HepG2 (cell line): Measurements from ENCODE around the gene NDNF. TPM values are rescaled to one million over a fixed set of nuclear protein-coding genes. Genes with fewer than 3 reads are reported as not detected.

Experiments used
- ATAC-seq: fragments of 200-7000 bp; cut with Tn5 transposase; 3 replicates; pipeline ENCODE4 v1.9.1; 2020; ENCODE audit warnings: mild to moderate bottlenecking, moderate library complexity
- BruUV-seq: library from RNA; stranded (reverse); fragments of 400-500 nt; replicated peaks from 2 replicates; lab custom pipeline; 2021; lab: Mats Ljungman, UMichigan
- CTCF ChIA-PET: fragments of 300-600 bp; formaldehyde crosslinking; extraction: SDS; loops from one replicate; lab custom pipeline; 2021; ENCODE audit warnings: low total read pairs, inconsistent platforms, low intra/inter-chr PET ratio; lab: Yijun Ruan, JAX
- POLR2A ChIA-PET: fragments of 350-600 bp; sonication (Branson Sonifier 250); formaldehyde crosslinking; loops from one replicate; lab custom pipeline; 2020; ENCODE audit warnings: antibody characterized with exemption, inconsistent platforms; lab: Yijun Ruan, JAX
- DNase-seq: peaks from one replicate; pipeline ENCODE4 v3.0.0-alpha.2; 2015; ENCODE audit warnings: low spot score
- FAIRE-seq: peaks from 3 replicates; lab custom pipeline; 2011; peaks lifted over from hg19 to GRCh38; lab: Jason Lieb, UNC
- H2AFZ ChIP-seq: one replicate; pipeline ENCODE4 v1.6.1; 2011; ENCODE audit warnings: low read length, inconsistent platforms
- H3K27ac ChIP-seq: fragments of 300-600 bp; 3 replicates; pipeline ENCODE4 v1.8.0; 2011; ENCODE audit warnings: mixed run types, mild to moderate bottlenecking, mixed read lengths, low read length, inconsistent platforms; ENCODE audit not compliant: insufficient read depth; ENCODE audit errors: extremely low read length
- H3K27me3 ChIP-seq, 2 experiments: fragments of 200-600 bp in 1 of 2; 2 replicates in 1 of 2; 3 replicates in 1 of 2; pipeline versions ENCODE4 v1.6.0 to v1.8.0; 2011; ENCODE audit warnings: low read length in 2 of 2, mild to moderate bottlenecking in 2 of 2, moderate library complexity in 2 of 2, inconsistent platforms in 1 of 2; ENCODE audit not compliant: insufficient read depth in 2 of 2, control insufficient read depth in 1 of 2
- H3K36me3 ChIP-seq, 2 experiments: fragments of 200-600 bp in 1 of 2; replicated peaks in 1 of 2; 2 replicates in 1 of 2; 3 replicates in 1 of 2; pipeline versions ENCODE4 v1.5.1 to v1.8.0; 2011; ENCODE audit warnings: low read length in 2 of 2, inconsistent platforms in 1 of 2; ENCODE audit not compliant: insufficient read depth in 2 of 2, control insufficient read depth in 1 of 2
- H3K4me1 ChIP-seq: 2 replicates; pipeline ENCODE4 v1.5.1; 2012; ENCODE audit warnings: low read length, inconsistent platforms; ENCODE audit not compliant: insufficient read depth
- H3K4me2 ChIP-seq: 2 replicates; pipeline ENCODE4 v1.6.0; 2011; ENCODE audit warnings: low read depth, low read length, inconsistent platforms
- H3K4me3 ChIP-seq, 3 experiments: fragments of 200-600 bp in 1 of 3; sonication (generic), shearing (Covaris generic) in 1 of 3; replicated peaks in 1 of 3; 2 replicates each; pipeline ENCODE4 v1.5.1; 2011 to 2016; ENCODE audit warnings: low read length in 3 of 3, inconsistent platforms in 2 of 3, low read depth in 2 of 3, mild to moderate bottlenecking in 2 of 3, control low read depth in 1 of 3, mixed read lengths in 1 of 3; ENCODE audit not compliant: insufficient read depth in 1 of 3
- H3K79me2 ChIP-seq: one replicate; pipeline ENCODE4 v1.6.1; 2011; ENCODE audit warnings: low read length, inconsistent platforms; ENCODE audit not compliant: insufficient read depth
- H3K9ac ChIP-seq: 2 replicates; pipeline ENCODE4 v1.6.0; 2011; ENCODE audit warnings: mild to moderate bottlenecking, low read depth, low read length, inconsistent platforms; ENCODE audit not compliant: insufficient read depth
- H3K9me3 ChIP-seq: 2 replicates; pipeline ENCODE4 v1.5.1; 2012; ENCODE audit warnings: mild to moderate bottlenecking, low read length
- H4K20me1 ChIP-seq: 2 replicates; pipeline ENCODE4 v1.6.0; 2011; ENCODE audit warnings: inconsistent platforms, mild to moderate bottlenecking, low read length, moderate library complexity; ENCODE audit not compliant: insufficient read depth
- CREM ChIP-seq, 2 experiments: sonication (generic) in 1 of 2; formaldehyde crosslinking in 1 of 2; IDR thresholded peaks; 2 replicates each; pipeline versions ENCODE4 v1.4.0 to v1.6.1; 2016 to 2020; ENCODE audit warnings: antibody characterized with exemption in 1 of 2, mild to moderate bottlenecking in 1 of 2, missing genetic modification reagents in 1 of 2
- E2F2 ChIP-seq: sonication (generic); formaldehyde crosslinking; IDR thresholded peaks from 2 replicates; pipeline ENCODE4 v1.4.0; 2020; ENCODE audit warnings: missing genetic modification reagents, borderline replicate concordance
- EZH2 ChIP-seq: conservative IDR thresholded peaks from 2 replicates; pipeline ENCODE4 v1.6.1; 2012; ENCODE audit warnings: mild to moderate bottlenecking, low read depth, low read length, moderate library complexity
- FOXP4 ChIP-seq: sonication (generic); formaldehyde crosslinking; IDR thresholded peaks from 2 replicates; pipeline ENCODE4 v1.4.0; 2020; ENCODE audit warnings: missing genetic modification reagents
- IRX3 ChIP-seq: sonication (generic); formaldehyde crosslinking; IDR thresholded peaks from 2 replicates; pipeline ENCODE4 v1.8.1; 2023; ENCODE audit warnings: mild to moderate bottlenecking, low read depth, missing genetic modification reagents, borderline replicate concordance
- MAFK ChIP-seq, 2 experiments: IDR thresholded peaks in 1 of 2; conservative IDR thresholded peaks in 1 of 2; 2 replicates each; pipeline ENCODE4 v1.6.1; 2011; ENCODE audit warnings: improper control_type of control experiment in 2 of 2, low read length in 2 of 2
- MIER2 ChIP-seq: IDR thresholded peaks from 2 replicates; pipeline ENCODE4 v1.6.1; 2016; ENCODE audit warnings: missing biosample characterization, missing genetic modification reagents
- NR2F1 ChIP-seq, 2 experiments: fragments of 450-650 bp in 1 of 2; formaldehyde crosslinking in 1 of 2; IDR thresholded peaks; 2 replicates each; pipeline versions ENCODE4 v1.5.0 to v1.6.1; 2016 to 2020; ENCODE audit warnings: mild to moderate bottlenecking in 1 of 2, missing compliant biosample characterization in 1 of 2, missing genetic modification reagents in 1 of 2, moderate library complexity in 1 of 2
- NR3C1 ChIP-seq: sonication (generic); formaldehyde crosslinking; IDR thresholded peaks from 2 replicates; pipeline ENCODE4 v1.4.0; 2020; ENCODE audit warnings: missing genetic modification reagents
- PHF20 ChIP-seq: sonication (generic); formaldehyde crosslinking; IDR thresholded peaks from 2 replicates; pipeline ENCODE4 v1.5.0; 2020; ENCODE audit warnings: mild to moderate bottlenecking, missing genetic modification reagents
- RFX5 ChIP-seq: IDR thresholded peaks from 2 replicates; pipeline ENCODE4 v1.6.1; 2011; ENCODE audit warnings: low read depth, low read length, improper control_type of control experiment
- SAFB2 ChIP-seq: sonication (generic); formaldehyde crosslinking; IDR thresholded peaks from 2 replicates; pipeline ENCODE4 v1.5.1; 2020; ENCODE audit warnings: missing genetic modification reagents, low read depth, mild to moderate bottlenecking, borderline replicate concordance
- ZBTB7B ChIP-seq: sonication (generic); formaldehyde crosslinking; IDR thresholded peaks from 2 replicates; pipeline ENCODE4 v1.4.0; 2020; ENCODE audit warnings: missing genetic modification reagents
- ZHX1 ChIP-seq: sonication (generic); formaldehyde crosslinking; IDR thresholded peaks from 2 replicates; pipeline ENCODE4 v1.8.1; 2022; ENCODE audit warnings: low read depth, mild to moderate bottlenecking, missing genetic modification reagents
- ZNF143 ChIP-seq: sonication (generic); formaldehyde crosslinking; IDR thresholded peaks from 2 replicates; pipeline ENCODE4 v1.4.0; 2020; ENCODE audit warnings: missing genetic modification reagents
- ZNF567 ChIP-seq: sonication (generic); formaldehyde crosslinking; IDR thresholded peaks from 2 replicates; pipeline ENCODE4 v1.8.1; 2023; ENCODE audit warnings: mild to moderate bottlenecking, missing genetic modification reagents, borderline replicate concordance
- ZNF75D ChIP-seq: sonication (generic); formaldehyde crosslinking; IDR thresholded peaks from 2 replicates; pipeline ENCODE4 v1.8.1; 2023; ENCODE audit warnings: missing genetic modification reagents, mild to moderate bottlenecking, borderline replicate concordance
- ZNF775 ChIP-seq: sonication (generic); formaldehyde crosslinking; IDR thresholded peaks from 2 replicates; pipeline ENCODE4 v1.4.0; 2020; ENCODE audit warnings: missing genetic modification reagents, mild to moderate bottlenecking, moderate library complexity, borderline replicate concordance
- WGBS: methylation state at CpG from one replicate; pipeline ENCODE4 v1.1.6; 2017; ENCODE audit warnings: low lambda C conversion rate; 5-methylcytosine and 5-hydroxymethylcytosine counted together
- in situ Hi-C: cut with HindIII; loops from 2 replicates; pipeline ENCODE4 v1.10.0; 2017; ENCODE audit warnings: low pct_unique_long_range_greater_than_20kb; ENCODE audit not compliant: extremely low pct_ligation_motif_present
- intact Hi-C: fragments of 100-400 bp; cut with micrococcal nuclease; formaldehyde crosslinking; loops from one replicate; pipeline ENCODE4 v1.10.0; 2022; ENCODE audit not compliant: unreplicated experiment
- polyA plus RNA-seq, 8 experiments: library from polyadenylated mRNA; depleted of rRNA in 3 of 8; stranded (reverse) in 7 of 8; unstranded in 1 of 8; fragments of >200 nt; fragmentation: Illumina TruSeq in 4 of 8; extraction: Trizol in 4 of 8; gene quantifications; 2 replicates each; pipeline versions ENCODE4 v1.2.1 to v1.2.3, GENCODE V29; 2011 to 2016; ENCODE audit warnings: low read depth in 4 of 8, missing spikeins in 1 of 8, mixed read lengths in 1 of 8; ENCODE audit not compliant: insufficient read depth in 1 of 8
- total RNA-seq, 5 experiments: library from RNA; depleted of rRNA; stranded (reverse); fragments of >200 nt; fragmentation: Illumina TruSeq; extraction: Trizol; gene quantifications; 2 replicates each; pipeline ENCODE4 v1.2.3, GENCODE V29; 2016; ENCODE audit warnings: low read depth in 1 of 5

Gene NDNF
- total and polyA plus RNA-seq, 2 of the 13 experiments (the other 11 are each of a cell fraction or from before 2014, with no cell fraction given), result not detected

- Histone ChIP-seq H3K27ac (no peak overlapping the region), H3K9me3 (no peaks in the 10 kb centered on the region), H3K4me3 (no peak overlapping the region), H3K9ac (no peak overlapping the region), H4K20me1 (no peaks in the 10 kb centered on the region), H3K79me2 (no peaks in the 10 kb centered on the region), H3K4me2 (no peak overlapping the region), H3K4me1 (no peaks in the 10 kb centered on the region), H2AFZ (no peak overlapping the region), H3K27me3 (no peaks in the 10 kb centered on the region), H3K36me3 (no peaks in the 10 kb centered on the region)
- ATAC-seq (no peak), DNase-seq (no peak), FAIRE-seq (no peak)
- BruUV-seq, result no TSS peak
- POLR2A ChIA-PET, result no interaction called here
- CTCF ChIA-PET, result no interaction called here
- intact Hi-C loops, result no loop called here
- no peak for TF ChIP-seq MAFK (conservative IDR thresholded peaks at IDR 0.05 in 1 of 2, IDR thresholded peaks at IDR 0.05 in 1 of 2; ENCODE audit: low read length in 2 of 2)
- no peak for TF ChIP-seq ZHX1 (CRISPR knock-in tag)
- no peak for TF ChIP-seq ZBTB7B (CRISPR knock-in tag)
- no peak for TF ChIP-seq RFX5
- TF ChIP-seq IRX3 (CRISPR knock-in tag), result no peak
- TF ChIP-seq PHF20 (CRISPR knock-in tag), result no peak
- TF ChIP-seq SAFB2 (CRISPR knock-in tag), result no peak
- no peak for TF ChIP-seq ZNF143 (CRISPR knock-in tag)
- no peak for TF ChIP-seq NR2F1 (CRISPR knock-in tag; IDR thresholded peaks at IDR 0.05)
- no peak for TF ChIP-seq ZNF75D (CRISPR knock-in tag)
- TF ChIP-seq NR3C1 (CRISPR knock-in tag), result no peak
- no peak for TF ChIP-seq MIER2
- no peak for TF ChIP-seq ZNF567
- no peak for TF ChIP-seq FOXP4
- TF ChIP-seq ZNF775 (CRISPR knock-in tag), result no peak
- no peak for TF ChIP-seq CREM (IDR thresholded peaks at IDR 0.05)
- TF ChIP-seq CREM (CRISPR knock-in tag; IDR thresholded peaks at IDR 0.05), result no peak
- no peak for TF ChIP-seq E2F2 (CRISPR knock-in tag)
- no peak for TF ChIP-seq EZH2
- in situ Hi-C loops, result no loop called here
- 4% methylated on average over 8 of the region's 8 CpGs for WGBS
Measured at GRCh38 chr4:121041307-121042090, 30.8 kb downstream of the NDNF start.
